Measurements from ENCODE around the gene RNF144A. TPM values are rescaled to one million over a fixed set of nuclear protein-coding genes. Genes with fewer than 3 reads are reported as not detected.

The RNF144A gene
- total and polyA plus RNA-seq, 2 donors (not counting 1 experiment from before 2014, with no cell fraction given): 0.17 to 0.24 TPM

GRCh38 chr2:6881516-6881915, 35.7 kb upstream of the RNF144A start:
- H3K27me3 ChIP-seq (ENCODE audit: control insufficient read depth, insufficient read depth, low read length): no peaks in the 10 kb centered on the region
- H3K4me2 ChIP-seq (ENCODE audit: extremely low read depth, insufficient read depth, low read length): no peak overlapping the region
- no peak overlapping the region for H2AFZ ChIP-seq (ENCODE audit: low read length)
- no peak overlapping the region for H3K9ac ChIP-seq (ENCODE audit: insufficient read depth, low read length)
- H3K9me3 ChIP-seq (ENCODE audit: control insufficient read depth, insufficient read depth, low read depth, low read length): no peaks in the 10 kb centered on the region
- H4K20me1 ChIP-seq (ENCODE audit: control insufficient read depth, extremely low read depth, insufficient read depth, low read length): no peaks in the 10 kb centered on the region
- H3K79me2 ChIP-seq (ENCODE audit: control insufficient read depth, insufficient read depth, low read length): no peaks in the 10 kb centered on the region
- H3K27ac ChIP-seq (ENCODE audit: insufficient read depth, low read length): no peak overlapping the region
- no peak overlapping the region for H3K4me3 ChIP-seq (replicated peaks in 1 of 4; ENCODE audit: control extremely low read depth in 1 of 4, insufficient read depth in 1 of 4, low read depth in 3 of 4, low read length in 4 of 4)
- H3K36me3 ChIP-seq (ENCODE audit: control insufficient read depth, insufficient read depth, low read length): no peaks in the 10 kb centered on the region
- DNase-seq (ENCODE audit: low read depth in 2 of 2): no peak
- TF ChIP-seq EZH2 (IDR thresholded peaks at IDR 0.05; ENCODE audit: low read length, missing control alignments): no peak
- no peak for TF ChIP-seq CTCF (conservative IDR thresholded peaks at IDR 0.05 in 1 of 2, IDR thresholded peaks at IDR 0.05 in 1 of 2; ENCODE audit: low read depth in 1 of 2, low read length in 2 of 2)
- no peaks in the 10 kb centered on the region for H3K4me1 ChIP-seq (ENCODE audit: control insufficient read depth, extremely low read depth, insufficient read depth, low read length)

- Histone ChIP-seq H3K36me3 (ENCODE audit: control insufficient read depth, insufficient read depth, low read length) (no peaks in the 10 kb centered on the region), H4K20me1 (ENCODE audit: control insufficient read depth, extremely low read depth, insufficient read depth, low read length) (no peaks in the 10 kb centered on the region), H3K9me3 (ENCODE audit: control insufficient read depth, insufficient read depth, low read depth, low read length) (no peaks in the 10 kb centered on the region), H3K27me3 (ENCODE audit: control insufficient read depth, insufficient read depth, low read length) (no peaks in the 10 kb centered on the region), H3K27ac (ENCODE audit: insufficient read depth, low read length) (no peak overlapping the region), H3K9ac (ENCODE audit: insufficient read depth, low read length) (no peak overlapping the region), H2AFZ (ENCODE audit: low read length) (no peak overlapping the region), H3K79me2 (ENCODE audit: control insufficient read depth, insufficient read depth, low read length) (no peaks in the 10 kb centered on the region), H3K4me1 (ENCODE audit: control insufficient read depth, extremely low read depth, insufficient read depth, low read length) (no peaks in the 10 kb centered on the region), H3K4me3 (replicated peaks in 1 of 4; ENCODE audit: control extremely low read depth in 1 of 4, insufficient read depth in 1 of 4, low read depth in 3 of 4, low read length in 4 of 4) (no peak overlapping the region), H3K4me2 (ENCODE audit: extremely low read depth, insufficient read depth, low read length) (no peak overlapping the region)
- DNase-seq (ENCODE audit: low read depth in 2 of 2): no peak
- no peak for TF ChIP-seq EZH2 (IDR thresholded peaks at IDR 0.05; ENCODE audit: low read length, missing control alignments)
- no peak for TF ChIP-seq CTCF (conservative IDR thresholded peaks at IDR 0.05 in 1 of 2, IDR thresholded peaks at IDR 0.05 in 1 of 2; ENCODE audit: low read depth in 1 of 2, low read length in 2 of 2)
Measured at GRCh38 chr2:6883448-6884122, 33.6 kb upstream of the RNF144A start.

- H3K4me2 ChIP-seq (ENCODE audit: extremely low read depth, insufficient read depth, low read length): no peak overlapping the region
- H2AFZ ChIP-seq (ENCODE audit: low read length): no peak overlapping the region
- no peaks in the 10 kb centered on the region for H3K4me1 ChIP-seq (ENCODE audit: control insufficient read depth, extremely low read depth, insufficient read depth, low read length)
- H3K27me3 ChIP-seq (ENCODE audit: control insufficient read depth, insufficient read depth, low read length): no peaks in the 10 kb centered on the region
- no peaks in the 10 kb centered on the region for H4K20me1 ChIP-seq (ENCODE audit: control insufficient read depth, extremely low read depth, insufficient read depth, low read length)
- no peak overlapping the region for H3K9ac ChIP-seq (ENCODE audit: insufficient read depth, low read length)
- no peak overlapping the region for H3K4me3 ChIP-seq (replicated peaks in 1 of 4; ENCODE audit: control extremely low read depth in 1 of 4, insufficient read depth in 1 of 4, low read depth in 3 of 4, low read length in 4 of 4)
- no peak for TF ChIP-seq CTCF (conservative IDR thresholded peaks at IDR 0.05 in 1 of 2, IDR thresholded peaks at IDR 0.05 in 1 of 2; ENCODE audit: low read depth in 1 of 2, low read length in 2 of 2)
- TF ChIP-seq EZH2 (IDR thresholded peaks at IDR 0.05; ENCODE audit: low read length, missing control alignments): no peak
- no peak for DNase-seq (ENCODE audit: low read depth in 2 of 2)
- H3K79me2 ChIP-seq (ENCODE audit: control insufficient read depth, insufficient read depth, low read length): no peaks in the 10 kb centered on the region
- H3K9me3 ChIP-seq (ENCODE audit: control insufficient read depth, insufficient read depth, low read depth, low read length): no peaks in the 10 kb centered on the region
- no peak overlapping the region for H3K27ac ChIP-seq (ENCODE audit: insufficient read depth, low read length)
- no peaks in the 10 kb centered on the region for H3K36me3 ChIP-seq (ENCODE audit: control insufficient read depth, insufficient read depth, low read length)
Measured at GRCh38 chr2:6885551-6885950, 31.7 kb upstream of the RNF144A start.
